Neural progenitor cell (in vitro differentiated cells): ENCODE data around the gene OPTC. TPM values are rescaled to one million over a fixed set of nuclear protein-coding genes. Genes with fewer than 3 reads are reported as not detected.

ENCODE experiments used
- DNase-seq: peaks from one replicate; pipeline ENCODE4 v3.0.0-alpha.2; 2016; ENCODE audit warnings: low spot score
- H2AFZ ChIP-seq: fragments of 200-600 bp; sonication (generic); replicated peaks from 2 replicates; pipeline ENCODE4 v1.6.1; 2016; ENCODE audit warnings: antibody characterized with exemption
- H3F3A ChIP-seq: fragments of 200-600 bp; sonication (generic); 2 replicates; pipeline ENCODE4 v1.6.1; 2016; ENCODE audit warnings: antibody characterized with exemption, low read depth
- H3K27ac ChIP-seq: fragments of 200-600 bp; sonication (generic); 2 replicates; pipeline ENCODE4 v1.5.1; 2016; ENCODE audit warnings: mild to moderate bottlenecking
- H3K27me3 ChIP-seq: fragments of 200-600 bp; sonication (generic); 2 replicates; pipeline ENCODE4 v1.6.1; 2016; ENCODE audit warnings: mild to moderate bottlenecking, moderate library complexity
- H3K36me3 ChIP-seq: fragments of 200-600 bp; sonication (generic); 2 replicates; pipeline ENCODE4 v1.5.1; 2016
- H3K4me1 ChIP-seq: fragments of 200-600 bp; sonication (generic); 2 replicates; pipeline ENCODE4 v1.6.1; 2016; ENCODE audit warnings: mixed run types
- H3K4me2 ChIP-seq: fragments of 200-600 bp; sonication (generic); 2 replicates; pipeline ENCODE4 v1.6.1; 2016
- H3K4me3 ChIP-seq: fragments of 200-600 bp; sonication (generic); 2 replicates; pipeline ENCODE4 v1.5.1; 2016
- H3K79me2 ChIP-seq: fragments of 200-600 bp; sonication (generic); 2 replicates; pipeline ENCODE4 v1.6.1; 2016; ENCODE audit warnings: low read depth
- H3K9ac ChIP-seq: fragments of 200-600 bp; sonication (generic); 2 replicates; pipeline ENCODE4 v1.6.1; 2016
- H3K9me3 ChIP-seq: fragments of 200-600 bp; sonication (generic); 2 replicates; pipeline ENCODE4 v1.5.1; 2016; ENCODE audit warnings: low read depth
- H4K20me1 ChIP-seq: fragments of 200-600 bp; sonication (generic); 2 replicates; pipeline ENCODE4 v1.6.1; 2016; ENCODE audit warnings: low read depth
- H3K27ac Mint-ChIP-seq: 3 replicates; pipeline ENCODE4 v1.8.0; 2021; ENCODE audit warnings: mixed read lengths
- H3K27me3 Mint-ChIP-seq: 2 replicates; pipeline ENCODE4 v1.8.0; 2022; ENCODE audit warnings: low read depth, mild to moderate bottlenecking, inconsistent platforms, moderate library complexity, mixed read lengths; ENCODE audit not compliant: insufficient read depth
- H3K36me3 Mint-ChIP-seq: 3 replicates; pipeline ENCODE4 v1.8.0; 2021; ENCODE audit warnings: mixed read lengths
- H3K4me1 Mint-ChIP-seq: 3 replicates; pipeline ENCODE4 v1.8.0; 2021; ENCODE audit warnings: mixed read lengths
- H3K4me3 Mint-ChIP-seq: 3 replicates; pipeline ENCODE4 v1.8.0; 2021; ENCODE audit warnings: mild to moderate bottlenecking, moderate library complexity, mixed read lengths
- H3K9me3 Mint-ChIP-seq: 3 replicates; pipeline ENCODE4 v1.8.0; 2020; ENCODE audit warnings: mixed read lengths
- EZH2 ChIP-seq: fragments of 200-600 bp; sonication (generic); IDR thresholded peaks from 2 replicates; pipeline ENCODE4 v1.6.1; 2017; ENCODE audit warnings: antibody characterized with exemption, mild to moderate bottlenecking, moderate library complexity
- EZH2phosphoT487 ChIP-seq: fragments of 200-600 bp; sonication (generic); IDR thresholded peaks from 2 replicates; pipeline ENCODE4 v1.6.1; 2017; ENCODE audit warnings: antibody characterized with exemption
- total RNA-seq: library from RNA; depleted of rRNA; stranded (reverse); fragments of >200 nt; gene quantifications from 2 replicates; pipeline ENCODE4 v1.2.3, GENCODE V29; 2015; ENCODE audit warnings: low replicate concordance
- TF ChIP-seq, protein P1 (sequence below): fragments of 200-600 bp; sonication (generic); IDR thresholded peaks from 2 replicates; pipeline ENCODE4 v1.5.1; 2017; ENCODE audit warnings: antibody characterized with exemption, mild to moderate bottlenecking

Gene OPTC
- total RNA-seq, 1 donor from 2014 or later, result not detected

DNA sequence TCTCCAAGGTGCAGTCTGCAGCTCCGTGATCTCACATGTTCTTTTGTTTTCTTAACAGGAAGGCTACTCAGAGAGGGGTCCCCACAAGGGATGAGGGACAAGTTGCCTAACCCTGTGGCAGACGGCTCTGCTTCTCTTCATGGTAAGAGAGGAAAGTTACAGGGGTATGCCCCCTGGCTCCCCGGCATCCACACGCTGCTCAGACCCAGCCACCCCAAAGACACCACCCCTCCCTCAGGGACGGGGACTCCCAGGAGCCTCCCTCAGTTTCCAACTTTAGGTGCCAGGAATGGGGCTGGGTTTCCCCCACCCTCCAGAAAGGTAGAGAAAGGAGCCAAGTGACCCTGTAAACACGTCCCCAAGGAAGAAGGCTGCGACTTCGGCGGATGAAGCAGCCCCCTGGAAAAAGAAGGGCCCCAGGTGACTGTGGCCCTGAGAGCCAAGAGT lies 19.7 kb downstream of the OPTC start:
- no peaks in the 10 kb centered on the region for H3K36me3 Mint-ChIP-seq
- H3K9me3 Mint-ChIP-seq, result no peaks in the 10 kb centered on the region
- H3K79me2 ChIP-seq, result no peaks in the 10 kb centered on the region
- no peaks in the 10 kb centered on the region for H3K9me3 ChIP-seq
- H4K20me1 ChIP-seq, result no peaks in the 10 kb centered on the region
- no peak overlapping the region for H3K27ac ChIP-seq
- no peaks in the 10 kb centered on the region for H3K27me3 ChIP-seq
- peak overlapping the region; percentile 57 for H3K27ac Mint-ChIP-seq
- H2AFZ ChIP-seq, result peak overlapping the region; percentile 47
- peaks cover 12% of the 10 kb centered on the region for H3F3A ChIP-seq
- no peak overlapping the region for H3K9ac ChIP-seq
- peaks cover 79% of the 10 kb centered on the region for H3K4me1 Mint-ChIP-seq
- H3K4me2 ChIP-seq, result peak overlapping the region; percentile 55
- peaks cover 32% of the 10 kb centered on the region for H3K4me1 ChIP-seq
- no peak overlapping the region for H3K4me3 ChIP-seq
- DNase-seq, result no peak
- peaks cover 9% of the 10 kb centered on the region for H3K27me3 Mint-ChIP-seq
- TF ChIP-seq EZH2 (no peak), EZH2phosphoT487 (no peak)
- TF ChIP-seq, protein P1, sequence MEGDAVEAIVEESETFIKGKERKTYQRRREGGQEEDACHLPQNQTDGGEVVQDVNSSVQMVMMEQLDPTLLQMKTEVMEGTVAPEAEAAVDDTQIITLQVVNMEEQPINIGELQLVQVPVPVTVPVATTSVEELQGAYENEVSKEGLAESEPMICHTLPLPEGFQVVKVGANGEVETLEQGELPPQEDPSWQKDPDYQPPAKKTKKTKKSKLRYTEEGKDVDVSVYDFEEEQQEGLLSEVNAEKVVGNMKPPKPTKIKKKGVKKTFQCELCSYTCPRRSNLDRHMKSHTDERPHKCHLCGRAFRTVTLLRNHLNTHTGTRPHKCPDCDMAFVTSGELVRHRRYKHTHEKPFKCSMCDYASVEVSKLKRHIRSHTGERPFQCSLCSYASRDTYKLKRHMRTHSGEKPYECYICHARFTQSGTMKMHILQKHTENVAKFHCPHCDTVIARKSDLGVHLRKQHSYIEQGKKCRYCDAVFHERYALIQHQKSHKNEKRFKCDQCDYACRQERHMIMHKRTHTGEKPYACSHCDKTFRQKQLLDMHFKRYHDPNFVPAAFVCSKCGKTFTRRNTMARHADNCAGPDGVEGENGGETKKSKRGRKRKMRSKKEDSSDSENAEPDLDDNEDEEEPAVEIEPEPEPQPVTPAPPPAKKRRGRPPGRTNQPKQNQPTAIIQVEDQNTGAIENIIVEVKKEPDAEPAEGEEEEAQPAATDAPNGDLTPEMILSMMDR, result no peak
- H3K36me3 ChIP-seq, result no peaks in the 10 kb centered on the region
- peak overlapping the region; percentile 21 for H3K4me3 Mint-ChIP-seq

DNA sequence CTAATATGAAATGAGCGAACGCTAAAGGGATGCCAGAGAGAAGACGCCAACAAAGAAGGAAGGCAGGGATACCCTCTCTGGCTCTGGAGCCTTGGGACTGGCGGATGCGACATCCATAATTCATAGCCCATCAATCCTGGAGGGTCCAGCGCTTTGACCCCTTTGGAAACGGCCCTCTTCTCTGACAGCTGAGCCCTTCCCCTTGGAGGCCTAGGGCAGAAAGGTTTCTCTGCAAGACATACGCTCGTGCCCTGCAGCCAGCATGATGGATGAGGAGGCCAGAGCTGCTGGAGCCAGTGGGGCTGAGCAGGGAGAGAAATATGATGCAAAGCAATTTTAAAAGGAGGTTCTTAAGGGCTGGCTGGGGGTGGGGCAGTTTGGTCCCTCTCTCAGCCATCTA lies 22.2 kb downstream of the OPTC start:
- no peaks in the 10 kb centered on the region for H3K9me3 Mint-ChIP-seq
- no peak overlapping the region for H3K4me3 ChIP-seq
- H3F3A ChIP-seq, result no peaks in the 10 kb centered on the region
- peaks cover 16% of the 10 kb centered on the region for H3K27me3 Mint-ChIP-seq
- H3K4me1 ChIP-seq, result peaks cover 35% of the 10 kb centered on the region
- H3K27ac ChIP-seq, result no peak overlapping the region
- H3K36me3 Mint-ChIP-seq, result no peaks in the 10 kb centered on the region
- H3K79me2 ChIP-seq, result no peaks in the 10 kb centered on the region
- H3K27me3 ChIP-seq, result no peaks in the 10 kb centered on the region
- no peaks in the 10 kb centered on the region for H3K9me3 ChIP-seq
- H3K4me2 ChIP-seq, result no peak overlapping the region
- H3K9ac ChIP-seq, result no peak overlapping the region
- no peaks in the 10 kb centered on the region for H3K36me3 ChIP-seq
- no peak for DNase-seq
- peaks cover 88% of the 10 kb centered on the region for H3K4me1 Mint-ChIP-seq
- TF ChIP-seq, protein P1, result no peak
- no peak for TF ChIP-seq EZH2phosphoT487
- TF ChIP-seq EZH2, result no peak
- H4K20me1 ChIP-seq, result no peaks in the 10 kb centered on the region
- H3K4me3 Mint-ChIP-seq, result peak overlapping the region; percentile 22
- no peak overlapping the region for H2AFZ ChIP-seq
- H3K27ac Mint-ChIP-seq, result no peak overlapping the region

GRCh38 chr1:203516906-203517305 lies 23.0 kb downstream of the OPTC start:
- Mint-ChIP-seq H3K4me1 (peaks cover 88% of the 10 kb centered on the region), H3K9me3 (no peaks in the 10 kb centered on the region), H3K4me3 (no peak overlapping the region), H3K36me3 (no peaks in the 10 kb centered on the region), H3K27me3 (peaks cover 14% of the 10 kb centered on the region), H3K27ac (no peak overlapping the region)
- no peak overlapping the region for H3K4me2 ChIP-seq
- H4K20me1 ChIP-seq, result no peaks in the 10 kb centered on the region
- no peaks in the 10 kb centered on the region for H3K36me3 ChIP-seq
- H3K27ac ChIP-seq, result no peak overlapping the region
- H3F3A ChIP-seq, result no peaks in the 10 kb centered on the region
- DNase-seq, result no peak
- peaks cover 35% of the 10 kb centered on the region for H3K4me1 ChIP-seq
- H3K27me3 ChIP-seq, result no peaks in the 10 kb centered on the region
- TF ChIP-seq EZH2phosphoT487 (no peak), EZH2 (no peak)
- TF ChIP-seq, protein P1, result no peak
- no peak overlapping the region for H3K4me3 ChIP-seq
- no peaks in the 10 kb centered on the region for H3K79me2 ChIP-seq
- H3K9ac ChIP-seq, result no peak overlapping the region
- no peak overlapping the region for H2AFZ ChIP-seq
- H3K9me3 ChIP-seq, result no peaks in the 10 kb centered on the region
